ENCODE data around the gene CYP2U1.

GRCh38 chr4:108001540-108002135, 70.3 kb downstream of the CYP2U1 start:
- TF ChIP-seq EZH2 (IDR thresholded peaks at IDR 0.05; ENCODE audit: low read length, unreplicated experiment) (no peak), EZH2phosphoT487 (IDR thresholded peaks at IDR 0.05; ENCODE audit: borderline replicate concordance, low read length) (no peak)
